ENCODE data around the gene ZCCHC4. TPM values are rescaled to one million over a fixed set of nuclear protein-coding genes. Genes with fewer than 3 reads are reported as not detected.

ZCCHC4 gene
- total and polyA plus RNA-seq, 7 donors: 4.4 to 12.9 (median 6.6) TPM

DNA sequence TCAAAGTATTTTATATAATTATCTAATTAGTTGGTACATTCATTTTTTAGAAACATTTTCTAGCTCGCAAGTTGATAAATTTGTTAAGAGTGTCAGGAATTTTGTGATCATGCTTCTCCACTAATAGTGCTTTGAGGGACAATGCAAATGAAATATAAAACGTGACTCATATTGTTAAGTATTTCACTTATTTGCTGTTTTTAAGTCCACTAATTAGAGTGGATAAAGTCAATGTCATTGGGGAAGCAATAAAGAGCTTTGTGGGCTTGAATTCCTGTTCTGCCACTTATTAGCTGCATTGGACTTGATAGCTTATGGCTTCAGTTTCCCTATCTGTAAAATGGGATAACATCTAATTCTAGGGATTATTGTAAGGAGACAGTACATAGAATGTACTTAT is 38.0 kb downstream of the ZCCHC4 start:
- H3K27ac ChIP-seq: no peak overlapping the region
- intact Hi-C loops (cut with DNase I): no loop called here
- H3K27me3 ChIP-seq (ENCODE audit: insufficient read depth in 3 of 3, low read length in 2 of 3): no peaks in the 10 kb centered on the region
- TF ChIP-seq, protein P1, sequence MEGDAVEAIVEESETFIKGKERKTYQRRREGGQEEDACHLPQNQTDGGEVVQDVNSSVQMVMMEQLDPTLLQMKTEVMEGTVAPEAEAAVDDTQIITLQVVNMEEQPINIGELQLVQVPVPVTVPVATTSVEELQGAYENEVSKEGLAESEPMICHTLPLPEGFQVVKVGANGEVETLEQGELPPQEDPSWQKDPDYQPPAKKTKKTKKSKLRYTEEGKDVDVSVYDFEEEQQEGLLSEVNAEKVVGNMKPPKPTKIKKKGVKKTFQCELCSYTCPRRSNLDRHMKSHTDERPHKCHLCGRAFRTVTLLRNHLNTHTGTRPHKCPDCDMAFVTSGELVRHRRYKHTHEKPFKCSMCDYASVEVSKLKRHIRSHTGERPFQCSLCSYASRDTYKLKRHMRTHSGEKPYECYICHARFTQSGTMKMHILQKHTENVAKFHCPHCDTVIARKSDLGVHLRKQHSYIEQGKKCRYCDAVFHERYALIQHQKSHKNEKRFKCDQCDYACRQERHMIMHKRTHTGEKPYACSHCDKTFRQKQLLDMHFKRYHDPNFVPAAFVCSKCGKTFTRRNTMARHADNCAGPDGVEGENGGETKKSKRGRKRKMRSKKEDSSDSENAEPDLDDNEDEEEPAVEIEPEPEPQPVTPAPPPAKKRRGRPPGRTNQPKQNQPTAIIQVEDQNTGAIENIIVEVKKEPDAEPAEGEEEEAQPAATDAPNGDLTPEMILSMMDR (IDR thresholded peaks at IDR 0.05): no peak
- whole genome bisulfite sequencing, 3 donors: 91 to 97% (median 91%) methylated on average over 2 of the region's 2 CpGs
- H3K9me3 ChIP-seq: no peaks in the 10 kb centered on the region
- H3K4me1 ChIP-seq: no peaks in the 10 kb centered on the region
- H3K36me3 ChIP-seq (ENCODE audit: insufficient read depth in 1 of 2, low read depth in 1 of 2): peaks cover 0 to 42% of the 10 kb centered on the region in 2 donors
- H3K4me3 ChIP-seq: no peak overlapping the region
- ATAC-seq (no peak), DNase-seq (no peak)

DNA sequence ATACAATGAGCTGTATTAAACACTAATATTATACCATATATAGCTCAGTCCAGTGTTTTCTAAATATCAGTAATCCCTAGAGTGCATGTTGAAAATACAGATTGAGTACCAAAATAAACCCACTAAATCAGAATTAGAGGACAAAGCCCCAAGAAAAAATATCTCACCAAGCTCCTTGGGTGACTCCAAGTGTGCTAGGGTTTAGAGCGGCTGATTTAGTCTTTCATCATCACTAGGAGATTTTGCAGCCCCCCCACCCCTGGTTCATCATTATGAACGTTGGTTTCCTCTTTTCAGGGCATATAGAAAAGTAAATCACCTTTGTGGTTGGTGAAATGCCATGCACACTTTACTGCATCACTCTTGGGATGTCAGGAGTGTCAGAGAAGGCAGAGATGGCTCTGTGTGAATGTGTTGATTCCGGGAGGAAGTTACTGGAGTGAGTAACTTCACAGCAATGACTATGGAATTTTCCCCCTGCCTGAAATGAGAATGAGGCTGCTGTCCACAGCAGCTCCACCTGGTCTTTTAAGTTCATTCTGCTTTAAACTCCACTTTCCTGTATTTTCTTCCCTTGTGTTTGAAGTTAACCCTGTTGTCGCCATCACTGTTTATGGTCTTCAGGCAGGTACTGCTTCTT is 39.3 kb downstream of the ZCCHC4 start:
- 84 to 93% (median 85%) methylated on average over 4 of the region's 4 CpGs for WGBS, 3 donors

DNA sequence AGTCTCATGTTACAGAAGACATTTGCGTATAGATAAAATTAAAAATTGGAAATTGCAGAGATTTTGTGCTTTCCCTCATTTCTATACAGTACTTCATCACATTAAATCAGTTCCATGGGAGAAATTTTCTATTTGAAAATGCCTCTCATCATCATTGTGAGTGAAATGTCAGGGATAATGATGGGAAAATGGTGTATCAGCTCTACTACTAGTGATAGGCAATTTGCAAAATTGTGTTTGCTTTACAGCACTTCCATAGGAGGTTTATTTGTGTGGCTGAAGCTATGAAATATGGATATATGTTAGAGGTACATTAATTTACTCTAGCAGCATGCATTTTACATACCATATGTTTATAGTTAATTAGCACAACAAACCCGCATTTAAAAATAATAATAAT is 43.5 kb downstream of the ZCCHC4 start:
- Histone ChIP-seq H3K36me3 (ENCODE audit: insufficient read depth in 1 of 2, low read depth in 1 of 2) (peaks cover 0 to 41% of the 10 kb centered on the region in 2 donors), H3K27me3 (ENCODE audit: insufficient read depth in 3 of 3, low read length in 2 of 3) (no peaks in the 10 kb centered on the region), H3K4me3 (no peak overlapping the region), H3K4me1 (no peaks in the 10 kb centered on the region), H3K9me3 (no peaks in the 10 kb centered on the region), H3K27ac (no peak overlapping the region)
- intact Hi-C loops (cut with DNase I): no loop called here
- TF ChIP-seq, protein P1 (IDR thresholded peaks at IDR 0.05): no peak
- WGBS, 3 donors: 96 to 99% (median 98%) methylated on average over 2 of the region's 2 CpGs
- no peak for ATAC-seq
- no peak for DNase-seq

More for the DNA sequence above, 39.3 kb downstream of the ZCCHC4 start:
- Histone ChIP-seq H3K27me3 (ENCODE audit: insufficient read depth in 3 of 3, low read length in 2 of 3) (no peaks in the 10 kb centered on the region), H3K9me3 (no peaks in the 10 kb centered on the region), H3K36me3 (ENCODE audit: insufficient read depth in 1 of 2, low read depth in 1 of 2) (peaks cover 0 to 52% of the 10 kb centered on the region in 2 donors), H3K27ac (no peak overlapping the region), H3K4me3 (no peak overlapping the region), H3K4me1 (no peaks in the 10 kb centered on the region)
- no peak for DNase-seq
- TF ChIP-seq, protein P1 (IDR thresholded peaks at IDR 0.05): no peak
- ATAC-seq: no peak
- intact Hi-C loops (cut with DNase I): no loop called here

DNA sequence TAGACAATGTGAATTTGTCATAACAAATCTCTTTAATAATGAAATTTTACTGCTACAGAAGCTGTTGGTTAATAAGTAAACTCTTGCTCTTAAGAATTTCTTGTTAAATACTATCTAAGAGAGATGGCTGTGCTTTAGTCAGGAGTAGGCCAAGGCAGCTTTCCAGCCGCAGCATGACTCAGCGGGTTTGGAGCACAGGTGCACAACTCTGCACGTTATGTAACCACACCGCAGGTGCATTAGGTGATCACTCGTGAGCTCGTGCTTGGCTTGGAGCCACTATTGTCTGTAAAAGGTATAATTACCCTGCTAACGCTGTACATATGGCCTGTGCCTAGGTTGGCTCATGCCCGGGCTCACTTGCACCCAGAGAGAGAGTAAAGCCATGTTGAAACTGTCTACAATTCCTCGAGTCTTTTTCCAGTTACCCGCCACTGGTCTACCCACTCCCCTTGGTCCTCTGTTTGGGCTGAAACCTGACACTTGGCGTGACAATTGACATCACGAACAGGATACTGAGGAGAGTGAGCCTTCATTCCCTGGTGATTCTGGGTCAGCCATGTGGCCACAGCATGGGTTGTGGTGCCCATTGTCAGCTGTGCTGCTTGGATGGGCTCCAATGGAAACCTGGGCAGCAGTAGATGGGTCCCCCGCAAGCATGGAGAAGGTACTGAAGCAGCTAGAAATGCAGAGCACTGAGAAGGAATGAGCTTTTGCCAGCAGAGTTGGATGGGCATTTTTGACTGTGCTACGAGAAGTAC is 46.1 kb downstream of the ZCCHC4 start:
- peaks cover 0 to 42% of the 10 kb centered on the region in 2 donors for H3K36me3 ChIP-seq (ENCODE audit: insufficient read depth in 1 of 2, low read depth in 1 of 2)
- ATAC-seq (no peak), DNase-seq (no peak)
- H3K9me3 ChIP-seq: no peaks in the 10 kb centered on the region
- H3K4me3 ChIP-seq: no peak overlapping the region
- 80 to 87% (median 82%) methylated on average over 14 of the region's 14 CpGs for WGBS, 3 donors
- TF ChIP-seq, protein P1 (IDR thresholded peaks at IDR 0.05): no peak
- intact Hi-C loops (cut with DNase I): no loop called here
- no peak overlapping the region for H3K27ac ChIP-seq
- H3K27me3 ChIP-seq (ENCODE audit: insufficient read depth in 3 of 3, low read length in 2 of 3): no peaks in the 10 kb centered on the region
- no peaks in the 10 kb centered on the region for H3K4me1 ChIP-seq
